Mesenchymal stem cell (in vitro differentiated cells and primary cell): ENCODE measurements around the gene VWA3A.

Experiments
- DNase-seq: peaks from one replicate; pipeline ENCODE4 v3.0.0-alpha.2; 2013
- H2AFZ ChIP-seq: one replicate; pipeline ENCODE4 v1.6.1; 2013; ENCODE audit warnings: low read depth, mild to moderate bottlenecking, control low read depth, inconsistent platforms, low read length, moderate library complexity
- H2AK5ac ChIP-seq: 2 replicates; pipeline ENCODE4 v1.6.1; 2013; ENCODE audit warnings: low read length, moderate library complexity, mild to moderate bottlenecking, inconsistent platforms; ENCODE audit not compliant: severe bottlenecking
- H2BK120ac ChIP-seq: one replicate; pipeline ENCODE4 v1.6.1; 2013; ENCODE audit warnings: low read depth, mild to moderate bottlenecking, inconsistent platforms, low read length, moderate library complexity
- H2BK12ac ChIP-seq, 2 experiments: one replicate each; pipeline ENCODE4 v1.6.1; 2013; ENCODE audit warnings: inconsistent platforms in 2 of 2, low read length in 2 of 2, mild to moderate bottlenecking in 2 of 2, moderate library complexity in 2 of 2, control low read depth in 1 of 2
- H2BK15ac ChIP-seq: one replicate; pipeline ENCODE4 v1.6.1; 2013; ENCODE audit warnings: mild to moderate bottlenecking, low read depth, inconsistent platforms; ENCODE audit not compliant: poor library complexity, severe bottlenecking
- H2BK5ac ChIP-seq: 2 replicates; pipeline ENCODE4 v1.6.1; 2013; ENCODE audit warnings: low read depth, mild to moderate bottlenecking, low read length, control low read depth, inconsistent platforms; ENCODE audit not compliant: poor library complexity, severe bottlenecking
- H3K14ac ChIP-seq, 2 experiments: one replicate each; pipeline ENCODE4 v1.6.1; 2013; ENCODE audit warnings: inconsistent platforms in 2 of 2, low read length in 2 of 2, control low read depth in 1 of 2, mild to moderate bottlenecking in 1 of 2, moderate library complexity in 1 of 2
- H3K18ac ChIP-seq, 2 experiments: one replicate each; pipeline ENCODE4 v1.6.1; 2013; ENCODE audit warnings: inconsistent platforms in 2 of 2, low read length in 2 of 2, control low read depth in 1 of 2, low read depth in 1 of 2, mild to moderate bottlenecking in 1 of 2
- H3K23ac ChIP-seq, 2 experiments: one replicate each; pipeline ENCODE4 v1.6.1; 2013; ENCODE audit warnings: inconsistent platforms in 2 of 2, low read length in 2 of 2, mild to moderate bottlenecking in 2 of 2, moderate library complexity in 2 of 2, control low read depth in 1 of 2
- H3K27ac ChIP-seq: 2 replicates; pipeline ENCODE4 v1.5.1; 2013; ENCODE audit warnings: mild to moderate bottlenecking, moderate library complexity, low read length, control low read depth, inconsistent platforms; ENCODE audit not compliant: poor library complexity, severe bottlenecking
- H3K27me3 ChIP-seq, 2 experiments: 2 replicates each; pipeline versions ENCODE4 v1.6.1 to v1.7.0; 2013; ENCODE audit warnings: low read length in 2 of 2, mild to moderate bottlenecking in 2 of 2, moderate library complexity in 2 of 2, control low read depth in 1 of 2, inconsistent platforms in 1 of 2; ENCODE audit not compliant: control insufficient read depth in 1 of 2, insufficient read depth in 1 of 2
- H3K36me3 ChIP-seq, 2 experiments: 2 replicates each; pipeline versions ENCODE4 v1.6.1 to v1.7.0; 2013; ENCODE audit warnings: low read length in 2 of 2, control low read depth in 1 of 2, inconsistent platforms in 1 of 2, low read depth in 1 of 2, mild to moderate bottlenecking in 1 of 2; ENCODE audit not compliant: insufficient read depth in 2 of 2, control insufficient read depth in 1 of 2
- H3K4ac ChIP-seq, 2 experiments: one replicate each; pipeline ENCODE4 v1.6.1; 2013; ENCODE audit warnings: inconsistent platforms in 2 of 2, low read length in 2 of 2, mild to moderate bottlenecking in 2 of 2, moderate library complexity in 2 of 2, control low read depth in 1 of 2, low read depth in 1 of 2
- H3K4me1 ChIP-seq: 2 replicates; pipeline ENCODE4 v1.6.1; 2013; ENCODE audit warnings: low read depth, low read length, control low read depth; ENCODE audit not compliant: control insufficient read depth, insufficient read depth
- H3K4me2 ChIP-seq: 2 replicates; pipeline ENCODE4 v1.6.1; 2013; ENCODE audit warnings: low read length, mild to moderate bottlenecking, inconsistent platforms; ENCODE audit not compliant: poor library complexity, severe bottlenecking
- H3K4me3 ChIP-seq, 2 experiments: 2 replicates each; pipeline versions ENCODE4 v1.5.1 to v1.7.0; 2013; ENCODE audit warnings: low read length in 2 of 2, mild to moderate bottlenecking in 2 of 2, control low read depth in 1 of 2, low read depth in 1 of 2; ENCODE audit not compliant: insufficient read depth in 1 of 2
- H3K79me1 ChIP-seq: replicated peaks from 2 replicates; pipeline ENCODE4 v1.6.1; 2013; ENCODE audit warnings: mild to moderate bottlenecking, control low read depth, low read length, inconsistent platforms; ENCODE audit not compliant: poor library complexity, severe bottlenecking
- H3K9ac ChIP-seq: 2 replicates; pipeline ENCODE4 v1.7.0; 2013; ENCODE audit warnings: mild to moderate bottlenecking, low read length, moderate library complexity
- H3K9me3 ChIP-seq: 2 replicates; pipeline ENCODE4 v1.7.0; 2013; ENCODE audit warnings: mild to moderate bottlenecking, low read length; ENCODE audit not compliant: control insufficient read depth
- H4K8ac ChIP-seq: one replicate; pipeline ENCODE4 v1.6.1; 2013; ENCODE audit warnings: inconsistent platforms, mild to moderate bottlenecking, low read length, moderate library complexity
- H4K91ac ChIP-seq: one replicate; pipeline ENCODE4 v1.6.1; 2013; ENCODE audit warnings: mild to moderate bottlenecking, low read length, inconsistent platforms
- WGBS: methylation state at CpG from one replicate; pipeline ENCODE4 v1.1.7; 2013; ENCODE audit warnings: mixed read lengths; 5-methylcytosine and 5-hydroxymethylcytosine counted together

The VWA3A gene

GRCh38 chr16:22190081-22190775 lies 97.9 kb downstream of the VWA3A start:
- Histone ChIP-seq H3K27me3 (no peaks in the 10 kb centered on the region), H2BK120ac (no peak overlapping the region), H4K8ac (peak overlapping the region; percentile 5), H3K4me3 (peak overlapping the region; percentile 82 to 91), H3K4ac (peak overlapping the region; percentile 21 to 71), H4K91ac (peak overlapping the region; percentile 83), H2BK15ac (peak overlapping the region; percentile 37), H3K4me1 (peaks cover 14% of the 10 kb centered on the region), H2AFZ (peak overlapping the region; percentile 97), H3K9ac (peak overlapping the region; percentile 76), H3K36me3 (no peaks in the 10 kb centered on the region), H3K18ac (peak overlapping the region; percentile 70 to 94), H3K79me1 (no peaks in the 10 kb centered on the region), H3K14ac (peak overlapping the region in 1 of 2 experiments; percentile 84), H3K27ac (no peak overlapping the region), H3K23ac (peak overlapping the region in 1 of 2 experiments; percentile 40), H3K9me3 (no peaks in the 10 kb centered on the region), H2BK12ac (peak overlapping the region in 1 of 2 experiments; percentile 64), H3K4me2 (peak overlapping the region; percentile 96), H2BK5ac (peak overlapping the region; percentile 75), H2AK5ac (no peak overlapping the region)
- under 1% methylated on average over 72 of the region's 72 CpGs for WGBS
- peak; percentile 38 for DNase-seq

GRCh38 chr16:22190776-22191531 lies 98.6 kb downstream of the VWA3A start:
- Histone ChIP-seq H3K18ac (peak overlapping the region; percentile 52 to 89), H2BK15ac (peak overlapping the region; percentile 94), H3K9ac (peak overlapping the region; percentile 94), H3K4ac (no peak overlapping the region), H4K8ac (peak overlapping the region; percentile 52), H3K4me1 (peaks cover 14% of the 10 kb centered on the region), H3K79me1 (no peaks in the 10 kb centered on the region), H3K9me3 (no peaks in the 10 kb centered on the region), H4K91ac (peak overlapping the region; percentile 90), H2BK5ac (peak overlapping the region; percentile 91), H3K4me2 (peak overlapping the region; percentile 96), H2AFZ (no peak overlapping the region), H2BK120ac (peak overlapping the region; percentile 77), H2AK5ac (no peak overlapping the region), H3K14ac (no peak overlapping the region), H3K27ac (peak overlapping the region; percentile 92), H3K4me3 (peak overlapping the region; percentile 62 to 74), H3K23ac (no peak overlapping the region), H3K27me3 (no peaks in the 10 kb centered on the region), H3K36me3 (no peaks in the 10 kb centered on the region), H2BK12ac (no peak overlapping the region)
- DNase-seq = peak; percentile 99
- WGBS = under 1% methylated on average over 41 of the region's 43 CpGs

GRCh38 chr16:22191532-22192260 lies 99.4 kb downstream of the VWA3A start:
- H2AK5ac ChIP-seq = no peak overlapping the region
- no peak overlapping the region for H2BK120ac ChIP-seq
- peaks cover 14% of the 10 kb centered on the region for H3K4me1 ChIP-seq
- 35% methylated on average over 6 of the region's 9 CpGs for WGBS
- H3K36me3 ChIP-seq = no peaks in the 10 kb centered on the region
- no peak overlapping the region for H3K4ac ChIP-seq
- H3K9ac ChIP-seq = peak overlapping the region; percentile 94
- no peaks in the 10 kb centered on the region for H3K79me1 ChIP-seq
- H3K9me3 ChIP-seq = no peaks in the 10 kb centered on the region
- H4K91ac ChIP-seq = no peak overlapping the region
- H3K18ac ChIP-seq = peak overlapping the region; percentile 52 to 89
- no peak for DNase-seq
- H3K23ac ChIP-seq = no peak overlapping the region
- H2AFZ ChIP-seq = no peak overlapping the region
- peak overlapping the region; percentile 48 to 74 for H3K4me3 ChIP-seq
- no peak overlapping the region for H2BK12ac ChIP-seq
- H3K27me3 ChIP-seq = no peaks in the 10 kb centered on the region
- H2BK5ac ChIP-seq = peak overlapping the region; percentile 79
- H2BK15ac ChIP-seq = no peak overlapping the region
- peak overlapping the region; percentile 43 for H4K8ac ChIP-seq
- H3K4me2 ChIP-seq = peak overlapping the region; percentile 96
- H3K14ac ChIP-seq = no peak overlapping the region
- H3K27ac ChIP-seq = peak overlapping the region; percentile 92
